KOPT-K1 (cell line): Measurements from ENCODE around the gene TMEM184A.
"Not testable (repeated sequence)": the region's sequence is repeated elsewhere in the genome, so short reads cannot be mapped to it uniquely, and the experiment has no call there.

ENCODE experiments used
- H3K27ac ChIP-seq: fragments of 200-600 bp; sonication (generic); 2 replicates; pipeline ENCODE4 v1.5.1; 2016; ENCODE audit warnings: antibody characterized with exemption, mild to moderate bottlenecking, low read depth, low read length; ENCODE audit not compliant: poor library complexity, severe bottlenecking
- H3K36me3 ChIP-seq: fragments of 200-600 bp; sonication (generic); 2 replicates; pipeline ENCODE4 v1.5.1; 2017; ENCODE audit warnings: antibody characterized with exemption, mild to moderate bottlenecking, low read length, moderate library complexity; ENCODE audit not compliant: insufficient read depth
- H3K9me3 ChIP-seq: fragments of 200-600 bp; sonication (generic); 2 replicates; pipeline ENCODE4 v1.5.1; 2017; ENCODE audit warnings: antibody characterized with exemption, low read length, mild to moderate bottlenecking; ENCODE audit not compliant: insufficient read depth, poor library complexity, severe bottlenecking

Gene TMEM184A

DNA sequence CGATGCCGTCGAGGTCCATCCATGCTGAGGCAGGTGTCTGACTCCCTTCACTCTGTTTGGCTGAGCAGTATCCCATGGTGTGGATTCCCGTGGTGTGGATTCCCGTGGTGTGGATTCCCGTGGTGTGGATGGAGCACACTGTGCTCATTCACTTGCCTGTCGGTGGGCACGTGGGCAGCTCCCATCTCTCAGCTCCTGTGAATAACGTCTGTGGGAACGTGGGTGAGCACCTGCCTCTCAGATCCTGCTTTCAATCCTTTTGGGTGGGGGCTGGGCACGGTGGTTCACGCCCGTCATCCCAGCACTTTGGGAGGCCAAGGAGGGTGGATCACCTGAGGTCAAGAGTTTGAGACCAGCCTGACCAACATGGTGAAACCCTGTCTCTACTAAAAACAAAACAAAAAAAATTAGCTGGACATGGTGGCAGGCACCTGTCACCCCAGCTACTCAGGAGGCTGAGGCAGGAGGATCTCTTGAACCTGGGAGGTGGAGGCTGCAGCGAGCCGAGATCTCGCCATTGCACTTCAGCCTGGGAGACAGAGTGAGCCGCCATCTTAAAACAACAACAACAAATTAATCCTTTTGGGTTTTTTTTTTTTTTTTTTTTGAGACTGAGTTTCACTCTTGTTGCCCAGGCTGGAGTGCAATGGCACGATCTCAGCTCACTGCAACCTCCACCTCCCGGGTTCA, 27.4 kb upstream of the TMEM184A start:
- not testable (repeated sequence) for H3K36me3 ChIP-seq, H3K27ac ChIP-seq, H3K9me3 ChIP-seq

DNA sequence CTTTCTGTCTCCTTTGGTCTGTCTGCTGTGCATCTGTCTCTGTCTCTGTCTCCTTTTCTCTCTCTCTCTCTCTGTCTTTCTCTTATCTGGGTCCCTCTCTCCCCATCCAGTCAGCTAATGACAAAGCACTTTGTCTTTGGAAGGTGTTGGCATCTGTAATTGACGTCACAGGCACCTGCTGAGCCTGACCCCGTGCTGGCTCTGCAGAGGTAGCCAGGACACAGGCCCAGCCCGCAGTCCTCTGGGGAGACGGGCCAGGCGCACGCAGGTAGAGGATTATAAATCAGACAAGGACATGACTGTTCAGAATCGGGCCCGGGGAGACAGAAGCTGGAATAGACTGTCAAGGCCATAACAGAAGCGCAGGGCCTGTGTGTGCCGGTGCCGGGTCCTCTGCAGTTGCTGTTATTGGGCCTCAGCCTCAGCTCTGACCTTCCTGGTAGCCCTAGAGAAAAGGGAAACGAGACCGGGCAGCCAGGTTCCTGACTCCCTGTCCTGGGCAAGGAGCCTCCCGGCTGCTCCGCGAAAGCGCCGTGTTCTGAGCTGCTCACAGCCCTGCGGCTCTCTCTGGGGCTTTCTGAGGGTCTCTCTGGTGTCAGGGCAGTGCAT, 24.5 kb upstream of the TMEM184A start:
- no peaks in the 10 kb centered on the region for H3K36me3 ChIP-seq
- H3K9me3 ChIP-seq, result no peaks in the 10 kb centered on the region
- no peak overlapping the region for H3K27ac ChIP-seq

DNA sequence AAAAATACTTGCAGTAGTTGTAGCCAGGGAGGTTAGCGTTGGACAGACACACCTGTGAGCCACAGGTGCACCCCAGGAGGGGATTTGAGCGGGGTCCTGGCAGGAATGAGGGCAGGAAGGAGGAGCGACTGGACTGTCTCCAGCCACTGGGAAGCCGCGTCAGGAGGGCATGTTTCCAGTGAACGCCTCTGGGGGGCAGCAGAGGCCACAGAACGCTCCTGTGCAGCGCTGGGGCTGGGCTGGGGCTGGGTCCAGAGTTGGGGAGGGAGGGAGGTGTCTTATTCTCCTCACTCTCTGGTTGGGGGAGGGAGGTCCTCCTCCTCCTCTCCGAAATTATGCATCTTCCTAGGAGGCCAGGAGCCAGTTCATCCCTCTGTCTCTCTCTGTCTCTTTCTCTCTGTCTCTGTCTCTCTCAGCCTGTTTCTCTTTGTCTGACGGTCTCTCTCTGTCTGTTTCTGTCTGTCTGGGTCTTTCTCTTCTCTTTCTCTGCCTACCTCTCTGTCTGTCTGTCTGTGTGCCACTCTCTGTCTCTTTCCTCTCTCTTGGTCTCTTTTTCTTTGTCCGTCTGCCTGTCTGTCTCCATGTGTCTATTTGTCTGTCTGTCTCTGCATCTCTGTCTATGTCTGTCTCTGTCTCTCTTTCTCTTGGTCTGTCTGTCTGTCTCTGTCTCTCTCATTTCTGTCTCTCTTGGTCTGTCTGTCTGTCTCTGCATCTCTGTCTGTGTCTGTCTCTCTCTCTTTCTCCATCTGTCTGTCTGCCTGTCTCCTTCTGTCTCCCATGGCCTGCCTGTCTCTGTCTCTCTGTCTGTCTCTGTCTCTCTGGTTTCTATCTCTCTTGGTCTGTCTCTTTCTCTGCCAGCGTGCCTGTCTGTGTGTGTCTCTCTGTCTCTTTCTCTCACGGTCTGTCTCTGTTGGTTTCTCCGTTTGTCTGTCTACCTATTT, 23.7 kb upstream of the TMEM184A start:
- Histone ChIP-seq H3K36me3 (no peaks in the 10 kb centered on the region), H3K27ac (no peak overlapping the region), H3K9me3 (no peaks in the 10 kb centered on the region)

DNA sequence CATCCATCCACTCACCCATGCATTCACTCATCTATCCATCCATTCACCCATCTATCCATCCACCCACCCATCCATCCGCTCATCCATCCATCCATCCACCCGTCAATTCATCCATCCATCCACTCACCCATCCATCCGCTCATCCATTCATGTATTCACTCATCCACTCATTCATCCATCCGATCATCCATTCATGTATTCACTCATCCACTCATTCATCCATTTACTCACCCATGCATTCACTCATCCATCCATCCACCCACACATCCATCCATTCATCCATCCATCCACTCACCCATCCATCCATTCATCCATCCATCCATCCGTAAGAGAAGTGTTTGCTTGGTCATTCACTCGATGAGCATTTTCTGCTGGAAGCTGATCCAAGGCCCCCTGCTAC, 22.5 kb upstream of the TMEM184A start:
- H3K27ac ChIP-seq, result no peak overlapping the region
- H3K36me3 ChIP-seq, result no peaks in the 10 kb centered on the region

DNA sequence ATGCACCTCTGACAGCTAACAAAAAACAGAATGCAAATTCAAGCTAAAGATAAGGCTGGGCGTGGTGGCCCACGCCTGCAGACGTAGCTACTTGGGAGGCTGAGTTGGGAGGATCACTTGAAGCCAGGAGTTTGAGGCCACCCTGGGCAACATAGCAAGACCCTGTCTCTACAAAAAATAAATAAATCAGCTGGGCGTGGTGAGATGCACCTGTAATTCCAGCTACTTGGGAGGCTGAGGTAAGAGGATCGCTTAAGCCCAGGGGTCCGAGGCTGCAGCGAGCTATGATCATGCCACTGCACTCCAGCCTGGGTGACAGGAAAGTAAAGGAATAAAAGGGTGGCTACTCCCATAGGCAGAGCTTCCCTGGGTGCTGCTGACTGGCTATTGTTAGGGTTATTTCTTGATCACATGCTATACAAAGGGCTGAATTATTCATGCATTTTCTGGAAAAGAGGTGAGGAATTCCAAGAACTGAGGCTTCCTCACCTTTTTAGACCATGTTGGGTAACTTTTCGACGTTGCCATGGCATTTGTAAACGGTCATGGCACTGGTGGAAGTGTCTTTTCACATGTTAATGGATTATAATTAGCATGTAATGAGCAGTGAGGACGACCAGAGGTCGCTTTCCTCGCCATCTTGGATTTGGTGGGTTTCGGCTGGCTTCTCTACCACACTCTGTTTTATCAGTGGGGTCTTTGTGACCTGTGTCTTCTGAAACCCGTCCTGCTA, 20.7 kb upstream of the TMEM184A start:
- Histone ChIP-seq H3K9me3 (no peaks in the 10 kb centered on the region), H3K27ac (no peak overlapping the region), H3K36me3 (no peaks in the 10 kb centered on the region)

More for the DNA sequence above, 22.5 kb upstream of the TMEM184A start:
- no peaks in the 10 kb centered on the region for H3K9me3 ChIP-seq

DNA sequence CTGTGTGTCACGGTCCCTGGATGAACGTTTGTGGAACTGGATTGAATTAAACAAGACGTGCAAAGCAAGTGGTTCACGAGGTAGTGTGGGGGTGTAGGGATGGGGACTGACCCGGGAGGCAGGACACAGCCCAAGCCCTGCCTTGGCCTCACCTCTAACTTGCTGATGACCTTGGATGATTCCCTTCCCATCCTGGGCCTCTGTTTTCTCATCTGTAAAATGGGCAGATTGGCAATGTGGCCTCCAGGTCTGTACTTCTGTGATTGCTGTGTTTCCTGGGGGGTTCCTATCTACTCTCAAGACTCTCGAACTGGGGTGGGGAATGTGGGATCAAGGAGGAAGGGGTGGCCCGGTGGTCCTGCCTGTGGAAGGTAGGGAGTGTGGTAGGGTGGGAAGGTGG, 19.8 kb upstream of the TMEM184A start:
- Histone ChIP-seq H3K36me3 (no peaks in the 10 kb centered on the region), H3K27ac (no peak overlapping the region), H3K9me3 (no peaks in the 10 kb centered on the region)

DNA sequence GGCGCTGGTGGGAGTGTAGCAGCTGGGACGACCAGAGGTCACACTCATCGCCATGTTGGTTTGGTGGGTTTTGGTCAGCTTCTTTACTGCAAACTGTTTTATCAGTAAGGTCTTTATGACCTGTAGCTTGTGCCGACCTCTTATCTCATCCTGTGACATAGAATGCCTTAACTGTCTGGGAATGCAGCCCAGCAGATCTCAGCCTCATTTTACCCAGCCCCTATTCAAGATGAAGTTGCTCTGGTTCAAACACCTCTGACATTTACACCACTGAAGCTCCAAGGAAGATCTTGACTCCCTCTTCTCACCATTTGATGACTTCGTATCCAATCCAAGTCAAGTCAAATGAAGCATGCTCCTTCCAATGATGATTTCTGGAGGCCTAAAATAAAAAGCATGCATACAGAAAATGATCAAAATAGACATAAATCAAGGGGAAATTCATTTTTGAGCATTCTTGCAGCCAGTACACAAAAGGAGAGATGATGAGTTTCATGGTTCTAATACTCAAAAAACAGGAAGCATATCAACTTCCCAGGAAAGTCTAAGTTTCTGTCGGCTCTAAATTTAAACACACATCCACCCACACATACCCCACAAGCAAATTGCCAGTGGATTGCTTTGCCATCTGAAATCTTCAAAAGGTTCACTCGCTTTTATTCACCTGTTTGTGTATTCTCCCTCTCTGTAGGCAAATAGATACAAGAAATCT, 16.3 kb upstream of the TMEM184A start:
- Histone ChIP-seq H3K9me3 (no peaks in the 10 kb centered on the region), H3K36me3 (peaks cover 9% of the 10 kb centered on the region), H3K27ac (no peak overlapping the region)

DNA sequence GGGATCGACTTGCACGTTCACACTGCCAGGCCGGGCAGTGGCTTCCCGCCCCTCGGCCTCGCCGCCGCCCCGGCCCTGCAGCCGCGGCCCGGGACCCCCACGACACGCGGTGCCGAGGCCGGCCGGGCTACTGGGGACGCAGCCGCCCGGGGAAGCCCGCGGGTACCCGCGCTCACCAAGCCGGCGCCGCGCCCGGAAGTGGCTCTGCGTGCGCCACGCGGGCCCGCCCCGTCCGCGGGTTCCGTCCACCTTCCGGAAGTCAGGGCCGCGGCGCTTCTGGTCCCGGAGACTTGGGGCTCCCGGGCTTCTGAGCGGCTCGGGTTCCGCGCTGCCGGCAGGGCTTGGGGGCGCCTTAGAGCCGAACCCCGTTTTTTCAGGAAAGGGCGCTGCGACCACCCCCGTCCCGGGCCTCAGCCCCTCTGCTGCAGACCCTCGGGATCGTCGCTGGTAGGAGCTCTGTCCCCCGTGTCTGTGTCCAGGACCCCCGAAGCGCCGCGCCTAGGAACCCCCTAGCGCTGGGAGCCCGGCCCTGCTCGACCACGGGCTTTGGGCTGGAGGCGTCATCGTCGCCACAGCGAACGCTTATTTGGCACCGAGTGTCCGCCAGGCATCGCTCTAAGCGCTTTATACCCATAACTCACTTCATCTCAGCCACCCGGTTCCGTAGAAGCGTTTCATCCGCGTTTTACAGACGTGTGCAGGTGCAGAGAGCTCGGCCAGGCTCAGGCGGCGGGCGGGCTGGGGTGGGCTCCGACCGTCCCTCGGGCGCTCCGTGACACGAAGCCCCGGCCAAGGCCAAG, 14.0 kb upstream of the TMEM184A start, which contains the start of gene PSMG3:
PSMG3 (minus strand) TSS at position 200 of the 800 bp plus-strand sequence. CDS start 693 bp downstream, outside the sequence.
- Histone ChIP-seq H3K9me3 (no peaks in the 10 kb centered on the region), H3K27ac (peak within 1 kb of the TSS; percentile 91), H3K36me3 (peaks cover 31% of the 10 kb centered on the region)

DNA sequence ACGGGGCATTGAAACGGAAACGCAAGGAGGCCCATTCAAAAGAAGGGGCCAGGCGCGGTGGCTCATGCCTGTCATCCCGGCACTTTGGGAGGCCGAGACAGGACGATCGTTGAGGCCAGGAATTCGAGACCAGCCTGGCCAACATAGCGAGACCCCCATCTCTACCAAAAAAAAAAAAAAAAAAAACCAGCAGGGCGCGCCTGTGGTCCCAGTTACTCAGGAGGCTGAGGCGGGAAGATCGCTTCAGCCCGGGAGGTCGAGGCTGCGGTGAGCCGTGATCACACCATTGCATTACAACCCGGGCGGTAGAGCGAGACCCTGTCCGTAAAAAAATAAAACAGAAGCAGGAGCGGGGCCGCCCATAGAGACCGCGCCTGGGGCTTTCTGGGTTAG, 13.4 kb upstream of the TMEM184A start:
- Histone ChIP-seq H3K9me3 (no peaks in the 10 kb centered on the region), H3K27ac (peak overlapping the region; percentile 91), H3K36me3 (peaks cover 34% of the 10 kb centered on the region)

DNA sequence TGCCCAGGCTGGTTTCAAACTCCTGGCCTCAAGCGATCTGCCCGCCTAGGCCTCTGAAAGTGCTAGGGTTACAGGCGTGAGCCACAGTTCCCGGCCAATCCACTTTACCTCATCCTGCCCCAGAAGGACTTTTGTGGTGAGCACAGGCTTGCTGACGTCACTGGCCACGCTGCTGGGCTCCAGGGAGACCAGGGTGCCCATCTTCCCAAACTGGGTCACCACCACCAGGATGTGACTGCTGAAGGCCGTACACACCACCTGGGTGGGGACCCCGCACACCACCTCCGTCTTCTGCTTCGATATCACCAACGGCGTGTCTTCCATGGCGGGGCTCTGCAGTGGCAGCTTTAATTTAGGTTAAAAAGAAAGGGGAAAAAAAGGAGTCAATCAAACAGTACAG, 13.0 kb upstream of the TMEM184A start:
- H3K27ac ChIP-seq, result peak overlapping the region; percentile 91
- H3K36me3 ChIP-seq, result peaks cover 34% of the 10 kb centered on the region
- H3K9me3 ChIP-seq, result no peaks in the 10 kb centered on the region

DNA sequence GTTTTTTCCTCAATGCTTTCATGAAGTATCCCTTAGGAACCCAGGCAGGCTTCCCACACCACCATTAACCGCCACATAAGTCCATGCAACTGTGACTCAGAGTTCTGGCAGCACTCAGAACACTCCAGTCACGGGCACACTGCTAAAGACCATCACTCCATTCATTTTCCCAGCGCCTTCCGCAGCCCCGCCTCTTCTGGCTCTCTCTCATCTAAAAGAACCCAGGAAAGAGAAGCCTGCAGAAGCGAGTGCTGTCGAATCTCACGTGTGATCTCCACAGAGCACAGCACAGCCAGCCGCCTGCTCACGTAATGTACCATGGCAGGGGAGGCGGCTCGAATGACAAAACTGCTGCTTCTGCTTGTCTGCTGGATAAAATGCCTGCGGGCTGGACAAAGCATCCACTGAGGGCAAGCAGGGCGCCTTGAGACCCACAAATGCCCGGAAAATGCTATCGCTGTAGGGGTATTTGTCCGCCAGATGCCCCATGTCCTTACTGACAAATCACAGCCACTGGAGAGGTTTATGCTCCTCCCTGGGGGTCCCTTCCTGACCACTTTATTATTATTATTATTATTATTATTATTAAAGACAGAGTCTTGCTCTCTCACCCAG, 12.0 kb upstream of the TMEM184A start:
- no peaks in the 10 kb centered on the region for H3K9me3 ChIP-seq
- H3K36me3 ChIP-seq, result peaks cover 34% of the 10 kb centered on the region
- no peak overlapping the region for H3K27ac ChIP-seq

DNA sequence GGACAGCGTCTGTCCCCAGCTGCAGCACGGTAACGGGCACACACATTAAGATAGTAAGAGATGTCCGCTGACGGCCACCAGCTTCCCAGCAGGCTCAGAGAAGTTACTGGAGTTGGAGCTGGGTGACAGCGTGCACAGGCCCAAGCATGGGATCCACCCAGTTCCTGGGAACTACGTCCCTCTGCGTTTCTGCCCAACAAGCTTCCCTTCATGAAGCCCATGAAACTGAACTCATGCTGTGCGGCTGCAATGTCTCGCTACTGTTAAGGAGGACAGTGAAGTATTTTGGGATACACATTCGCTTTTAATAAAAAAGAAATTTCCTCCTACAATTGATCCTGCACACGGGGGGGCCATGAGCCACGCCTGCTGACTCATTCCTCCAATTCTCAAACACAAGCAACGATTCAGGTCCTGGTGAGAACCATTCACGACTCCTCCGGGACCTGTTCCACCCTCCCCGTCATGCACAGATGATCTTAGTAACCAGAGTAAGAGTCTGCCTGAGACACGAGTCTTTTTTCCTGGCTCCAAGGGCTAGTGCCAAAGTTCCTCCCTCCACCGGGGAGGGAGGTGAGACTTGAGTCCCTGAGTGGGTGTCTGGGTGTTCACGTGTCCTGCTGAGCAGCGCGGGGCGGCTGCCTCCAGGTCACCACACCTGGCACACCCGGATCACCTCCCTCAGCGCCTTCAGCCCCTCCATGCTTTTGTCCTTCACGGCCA, 11.2 kb upstream of the TMEM184A start:
- Histone ChIP-seq H3K36me3 (peaks cover 34% of the 10 kb centered on the region), H3K9me3 (no peaks in the 10 kb centered on the region), H3K27ac (no peak overlapping the region)

DNA sequence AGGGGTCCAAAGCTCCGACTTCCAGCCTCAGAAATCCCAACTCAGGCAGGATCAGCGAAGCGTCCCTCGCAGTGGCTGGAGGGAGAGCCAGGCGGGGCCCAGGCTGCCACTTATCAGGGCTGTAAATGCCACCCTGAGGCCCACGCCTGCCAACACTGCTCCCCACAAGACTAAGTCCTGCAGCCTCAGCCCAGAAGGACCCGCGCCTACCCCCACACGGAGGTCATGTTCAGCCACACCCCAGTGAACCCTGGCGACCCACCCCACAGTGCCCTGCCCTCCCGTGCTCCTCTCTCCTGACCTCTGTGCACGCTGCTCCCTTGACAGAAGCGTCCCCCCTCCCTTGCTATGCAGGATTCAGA, 10.7 kb upstream of the TMEM184A start:
- Histone ChIP-seq H3K9me3 (no peaks in the 10 kb centered on the region), H3K36me3 (peaks cover 34% of the 10 kb centered on the region), H3K27ac (no peak overlapping the region)
